Measurements from ENCODE around the gene TMEM100.

GRCh38 chr17:55730380-55730779 lies 7.7 kb upstream of the TMEM100 start:
- TF ChIP-seq POLR2AphosphoS5 (IDR thresholded peaks at IDR 0.05; ENCODE audit: low read depth, low read length) (no peak), POLR2A (IDR thresholded peaks at IDR 0.05; ENCODE audit: low read depth, low read length) (no peak), TAF1 (IDR thresholded peaks at IDR 0.05; ENCODE audit: low read depth, low read length) (no peak), POU2F2 (IDR thresholded peaks at IDR 0.05; ENCODE audit: low read depth, low read length) (no peak), SPI1 (IDR thresholded peaks at IDR 0.05; ENCODE audit: low read depth, low read length) (no peak)
